WTC11 (cell line): ENCODE measurements around the gene PALD1. TPM values are rescaled to one million over a fixed set of nuclear protein-coding genes. Genes with fewer than 3 reads are reported as not detected.

Experiments
- ATAC-seq: fragments of 200-7000 bp; cut with Tn5 transposase; 2 replicates; pipeline ENCODE4 v1.10.0; 2021; ENCODE audit warnings: mild to moderate bottlenecking, moderate library complexity
- CTCF ChIA-PET: fragments of 300-600 bp; sonication (Branson Sonifier 250); formaldehyde crosslinking; loops from one replicate; lab custom pipeline; 2021; ENCODE audit warnings: antibody characterized with exemption; lab: Charles Lee
- POLR2A ChIA-PET: fragments of 350-600 bp; sonication (Branson Sonifier 250); formaldehyde crosslinking; loops from one replicate; lab custom pipeline; 2021; ENCODE audit warnings: antibody characterized with exemption; lab: Charles Lee
- DNase-seq: peaks from one replicate; pipeline ENCODE4 v3.0.0; 2021; ENCODE audit warnings: low spot score
- H3K27ac Mint-ChIP-seq: 2 replicates; pipeline ENCODE4 v1.8.0; 2021; ENCODE audit warnings: mixed read lengths
- H3K27me3 Mint-ChIP-seq: 2 replicates; pipeline ENCODE4 v1.8.0; 2021; ENCODE audit warnings: low read depth, mild to moderate bottlenecking, moderate library complexity, mixed read lengths
- H3K36me3 Mint-ChIP-seq: 2 replicates; pipeline ENCODE4 v1.8.0; 2021; ENCODE audit warnings: mixed read lengths
- H3K4me1 Mint-ChIP-seq: 2 replicates; pipeline ENCODE4 v1.8.0; 2022; ENCODE audit warnings: mixed read lengths
- H3K4me3 Mint-ChIP-seq: 2 replicates; pipeline ENCODE4 v1.8.0; 2021; ENCODE audit warnings: mild to moderate bottlenecking, moderate library complexity, mixed read lengths
- H3K9me3 Mint-ChIP-seq: 2 replicates; pipeline ENCODE4 v1.8.0; 2021; ENCODE audit warnings: mixed read lengths
- ATF6 ChIP-seq: sonication (generic); formaldehyde crosslinking; IDR thresholded peaks from 2 replicates; pipeline ENCODE4 v1.8.1; 2023; ENCODE audit warnings: mild to moderate bottlenecking, missing genetic modification reagents
- CREB1 ChIP-seq: sonication (generic); formaldehyde crosslinking; IDR thresholded peaks from 2 replicates; pipeline ENCODE4 v1.8.0; 2023; ENCODE audit warnings: mild to moderate bottlenecking, missing genetic modification reagents
- E2F1 ChIP-seq: sonication (generic); formaldehyde crosslinking; IDR thresholded peaks from 2 replicates; pipeline ENCODE4 v1.8.0; 2022; ENCODE audit warnings: mild to moderate bottlenecking, missing genetic modification reagents
- EMX1 ChIP-seq: fragments of 250-450 bp; sonication (Bioruptor Pico); IDR thresholded peaks from 2 replicates; pipeline ENCODE4 v1.8.0; 2021; ENCODE audit warnings: mild to moderate bottlenecking
- ETV6 ChIP-seq: sonication (generic); formaldehyde crosslinking; IDR thresholded peaks from 2 replicates; pipeline ENCODE4 v1.8.1; 2022; ENCODE audit warnings: mild to moderate bottlenecking, missing genetic modification reagents
- GTF2I ChIP-seq: fragments of 250-450 bp; sonication (Bioruptor Pico); conservative IDR thresholded peaks from 2 replicates; pipeline ENCODE4 v1.4.0; 2021; ENCODE audit warnings: mild to moderate bottlenecking
- HMGA2 ChIP-seq: fragments of 250-450 bp; sonication (Bioruptor Pico); IDR thresholded peaks from 2 replicates; pipeline ENCODE4 v1.4.0; 2021; ENCODE audit warnings: mild to moderate bottlenecking, moderate library complexity
- IRF1 ChIP-seq: sonication (generic); formaldehyde crosslinking; IDR thresholded peaks from 2 replicates; pipeline ENCODE4 v1.8.0; 2023; ENCODE audit warnings: missing genetic modification reagents
- MXD4 ChIP-seq: fragments of 250-450 bp; sonication (Bioruptor Pico); IDR thresholded peaks from 2 replicates; pipeline ENCODE4 v1.8.0; 2021; ENCODE audit warnings: mild to moderate bottlenecking, moderate library complexity, borderline replicate concordance
- NFE2L1 ChIP-seq: sonication (generic); formaldehyde crosslinking; IDR thresholded peaks from 2 replicates; pipeline ENCODE4 v1.8.1; 2023; ENCODE audit warnings: missing genetic modification reagents
- NR2C2 ChIP-seq: sonication (generic); formaldehyde crosslinking; IDR thresholded peaks from 2 replicates; pipeline ENCODE4 v1.8.0; 2022; ENCODE audit warnings: mild to moderate bottlenecking, missing genetic modification reagents
- OVOL2 ChIP-seq: fragments of 250-450 bp; sonication (Bioruptor Pico); IDR thresholded peaks from 2 replicates; pipeline ENCODE4 v1.9.0; 2021; ENCODE audit warnings: mild to moderate bottlenecking, borderline replicate concordance
- RELA ChIP-seq: sonication (generic); formaldehyde crosslinking; IDR thresholded peaks from 2 replicates; pipeline ENCODE4 v1.8.1; 2022; ENCODE audit warnings: missing genetic modification reagents, mild to moderate bottlenecking, borderline replicate concordance
- RORB ChIP-seq: fragments of 250-450 bp; sonication (Bioruptor Pico); IDR thresholded peaks from 2 replicates; pipeline ENCODE4 v1.9.0; 2021; ENCODE audit warnings: mild to moderate bottlenecking
- TEAD1 ChIP-seq: sonication (generic); formaldehyde crosslinking; IDR thresholded peaks from 2 replicates; pipeline ENCODE4 v1.8.0; 2022; ENCODE audit warnings: mild to moderate bottlenecking, missing genetic modification reagents
- USF1 ChIP-seq: sonication (generic); formaldehyde crosslinking; IDR thresholded peaks from 2 replicates; pipeline ENCODE4 v1.8.0; 2022; ENCODE audit warnings: mild to moderate bottlenecking, missing genetic modification reagents
- USF2 ChIP-seq: sonication (generic); formaldehyde crosslinking; IDR thresholded peaks from 2 replicates; pipeline ENCODE4 v1.8.1; 2023; ENCODE audit warnings: mild to moderate bottlenecking, missing genetic modification reagents, moderate library complexity
- ZNF121 ChIP-seq: sonication (generic); formaldehyde crosslinking; IDR thresholded peaks from 2 replicates; pipeline ENCODE4 v1.8.0; 2023; ENCODE audit warnings: missing genetic modification reagents
- ZNF138 ChIP-seq: sonication (generic); formaldehyde crosslinking; conservative IDR thresholded peaks from 2 replicates; pipeline ENCODE4 v1.8.1; 2022; ENCODE audit warnings: mild to moderate bottlenecking, moderate library complexity, missing genetic modification reagents
- ZNF423 ChIP-seq: fragments of 250-450 bp; sonication (Bioruptor Pico); IDR thresholded peaks from 2 replicates; pipeline ENCODE4 v2.1.2; 2022; ENCODE audit warnings: mild to moderate bottlenecking, moderate library complexity
- ZNF512 ChIP-seq: sonication (generic); formaldehyde crosslinking; IDR thresholded peaks from 2 replicates; pipeline ENCODE4 v1.8.1; 2022; ENCODE audit warnings: missing genetic modification reagents, borderline replicate concordance
- ZNF671 ChIP-seq: fragments of 250-450 bp; sonication (Bioruptor Pico); IDR thresholded peaks from 2 replicates; pipeline ENCODE4 v1.8.0; 2021; ENCODE audit warnings: mild to moderate bottlenecking
- total RNA-seq: library from RNA; stranded (reverse); gene quantifications from 3 replicates; pipeline ENCODE4 v1.2.3, GENCODE V29; 2021

PALD1 gene
- total RNA-seq, 1 experiment from 2014 or later: 43.6 TPM

- no peak for TF ChIP-seq MXD4 (CRISPR knock-in tag)
- TF ChIP-seq OVOL2 (CRISPR knock-in tag): no peak
- no peak for TF ChIP-seq ZNF423 (CRISPR knock-in tag)
- TF ChIP-seq GTF2I (CRISPR knock-in tag): no peak
- no peak for TF ChIP-seq ZNF671
- TF ChIP-seq EMX1 (CRISPR knock-in tag): no peak
- no peak for TF ChIP-seq NFE2L1 (CRISPR knock-in tag)
- TF ChIP-seq TEAD1: no peak
- TF ChIP-seq USF1 (CRISPR knock-in tag): no peak
- no peak for TF ChIP-seq NR2C2 (CRISPR knock-in tag)
- TF ChIP-seq USF2 (CRISPR knock-in tag): no peak
- no peak for TF ChIP-seq ZNF138
- TF ChIP-seq RELA (CRISPR knock-in tag): no peak
- TF ChIP-seq IRF1 (CRISPR knock-in tag): no peak
These were observed 3.8 kb upstream of the PALD1 start (continued) for GRCh38 chr10:70474780-70475179.

- H3K36me3 Mint-ChIP-seq: no peaks in the 10 kb centered on the region
- POLR2A ChIA-PET: no interaction called here
- no peak overlapping the region for H3K4me3 Mint-ChIP-seq
- no peak overlapping the region for H3K27ac Mint-ChIP-seq
- peaks cover 24% of the 10 kb centered on the region for H3K4me1 Mint-ChIP-seq
- H3K9me3 Mint-ChIP-seq: no peaks in the 10 kb centered on the region
- CTCF ChIA-PET: interaction anchor here (1.4 kb wide), 1 partner anchor 14 kb away, joined by 8 read pairs; no protein-coding TSS in a partner anchor
- peaks cover 2% of the 10 kb centered on the region; the same call in 1 of the 2 replicates for H3K27me3 Mint-ChIP-seq
- no peak for TF ChIP-seq ZNF121 (CRISPR knock-in tag)
- no peak for TF ChIP-seq RORB (CRISPR knock-in tag)
- TF ChIP-seq ZNF512: no peak
- no peak for TF ChIP-seq E2F1 (CRISPR knock-in tag)
- TF ChIP-seq OVOL2 (CRISPR knock-in tag): no peak
- no peak for TF ChIP-seq CREB1
- TF ChIP-seq ATF6 (CRISPR knock-in tag): no peak
- no peak for TF ChIP-seq ETV6 (CRISPR knock-in tag)
- TF ChIP-seq HMGA2: no peak
- ATAC-seq (no peak), DNase-seq (no peak)
These were observed 2.9 kb upstream of the PALD1 start for GRCh38 chr10:70475661-70476060.
